T-helper 1 cell (primary cell): ENCODE results near the gene SPCS2.
"Not testable (repeated sequence)": the region's sequence is repeated elsewhere in the genome, so short reads cannot be mapped to it uniquely, and the experiment has no call there.

Experiments
- DNase-seq, 5 donors: peaks; one replicate each; pipeline ENCODE4 v3.0.0-alpha.2; 2012 to 2020

SPCS2 gene

DNA sequence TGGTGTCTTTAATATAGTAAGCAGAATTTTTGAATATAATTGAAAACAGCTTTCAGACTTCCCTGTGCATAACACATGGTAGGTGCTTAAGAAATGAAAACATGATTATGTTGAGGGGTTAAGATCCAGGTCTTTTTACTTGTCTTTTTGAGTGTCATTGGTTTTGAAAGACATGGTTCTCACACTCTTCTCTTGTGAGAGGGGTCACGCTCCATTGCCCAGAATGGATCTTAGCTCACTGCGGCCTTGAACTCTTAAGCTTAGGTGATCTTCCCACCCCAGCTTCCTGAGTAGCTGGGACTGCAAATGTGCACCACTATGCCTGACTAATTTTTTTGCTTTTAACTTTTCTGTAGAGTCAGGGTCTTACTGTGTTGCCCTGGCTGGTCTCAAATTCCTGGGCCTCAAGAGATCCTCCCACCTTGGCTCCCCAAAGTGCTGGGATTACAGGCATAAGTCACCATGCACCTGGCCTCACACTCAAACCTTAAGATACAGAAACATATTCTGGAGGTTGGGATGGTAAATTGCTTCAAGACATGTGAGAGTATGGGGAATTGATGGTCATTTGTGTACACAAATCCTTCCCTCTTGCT, 1.4 kb downstream of the SPCS2 start:
- DNase-seq = no peak

DNA sequence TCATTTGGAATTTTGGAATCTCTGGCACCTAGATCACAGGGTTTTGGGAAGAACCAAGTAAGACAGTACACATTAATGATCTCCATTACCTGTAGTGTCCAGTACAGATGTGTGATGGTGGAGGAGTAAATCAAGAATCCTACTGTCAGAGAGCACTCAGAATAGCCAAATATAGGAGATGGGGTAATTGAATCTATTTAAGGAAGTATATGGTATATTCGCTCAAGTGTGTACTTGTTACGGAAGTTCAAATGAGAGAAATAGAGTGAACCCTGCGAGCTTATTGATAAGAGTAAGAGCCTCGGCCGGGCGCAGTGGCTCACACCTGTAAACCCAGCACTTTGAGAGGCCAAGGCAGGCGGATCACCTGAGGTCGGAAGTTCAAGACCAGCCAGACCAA, 2.2 kb downstream of the SPCS2 start:
- no peak for DNase-seq

DNA sequence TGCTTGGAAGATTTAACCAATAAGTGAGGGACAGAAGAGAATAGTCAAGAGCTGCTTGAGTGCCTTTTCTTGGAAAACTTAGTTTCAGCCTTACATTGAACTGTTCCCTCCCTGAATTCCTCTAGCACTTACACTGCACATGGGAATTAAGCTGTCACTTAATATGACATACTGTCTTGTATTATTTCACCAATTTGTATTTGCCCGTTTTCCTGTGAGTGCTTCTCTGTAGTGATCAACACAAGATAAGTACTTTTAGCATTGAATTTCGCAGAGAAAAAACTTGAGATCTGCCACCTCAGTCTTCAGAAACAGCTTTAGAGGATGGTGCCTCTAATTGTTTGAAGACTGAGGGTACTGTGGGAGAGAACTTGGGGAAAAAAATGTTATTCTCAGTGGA, 3.7 kb downstream of the SPCS2 start:
- DNase-seq = no peak

DNA sequence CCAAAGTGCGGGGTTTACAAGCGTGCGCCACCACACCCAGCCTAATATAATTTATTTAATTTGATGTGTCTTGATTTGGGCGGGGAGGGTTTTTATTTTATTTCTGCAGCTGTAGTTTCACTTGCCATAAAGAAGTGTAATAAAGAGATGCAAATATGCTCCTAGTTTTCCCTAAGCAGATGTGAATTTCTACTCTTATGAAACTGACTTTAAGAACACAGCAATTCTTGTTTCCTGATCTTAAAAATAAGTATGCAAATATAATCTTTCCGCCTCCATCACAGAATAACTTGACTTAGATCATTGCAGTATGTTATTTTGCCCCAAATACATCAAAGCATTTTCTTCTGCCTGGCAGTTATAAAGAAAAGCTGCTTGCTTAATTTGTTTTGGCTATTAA, 4.4 kb downstream of the SPCS2 start:
- DNase-seq = no peak

DNA sequence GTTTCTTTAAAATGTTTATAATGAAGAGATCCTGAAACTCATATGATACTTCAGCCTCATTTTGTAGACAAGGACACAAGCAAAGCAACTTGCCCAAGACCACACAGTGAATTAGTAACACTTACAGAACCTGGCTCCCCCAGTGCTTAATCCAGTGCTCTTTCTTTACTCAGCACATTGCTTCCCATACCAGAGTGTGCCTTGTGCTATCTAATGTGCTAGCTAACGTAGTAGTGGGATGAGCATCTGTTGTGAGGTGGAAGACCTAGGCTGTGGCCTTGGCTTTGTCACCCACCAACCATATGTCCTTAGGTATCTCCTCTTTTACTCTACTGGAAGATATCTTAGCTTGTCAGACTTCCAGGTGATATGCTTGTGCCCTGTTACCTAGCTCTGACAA, 5.1 kb downstream of the SPCS2 start:
- no peak for DNase-seq

DNA sequence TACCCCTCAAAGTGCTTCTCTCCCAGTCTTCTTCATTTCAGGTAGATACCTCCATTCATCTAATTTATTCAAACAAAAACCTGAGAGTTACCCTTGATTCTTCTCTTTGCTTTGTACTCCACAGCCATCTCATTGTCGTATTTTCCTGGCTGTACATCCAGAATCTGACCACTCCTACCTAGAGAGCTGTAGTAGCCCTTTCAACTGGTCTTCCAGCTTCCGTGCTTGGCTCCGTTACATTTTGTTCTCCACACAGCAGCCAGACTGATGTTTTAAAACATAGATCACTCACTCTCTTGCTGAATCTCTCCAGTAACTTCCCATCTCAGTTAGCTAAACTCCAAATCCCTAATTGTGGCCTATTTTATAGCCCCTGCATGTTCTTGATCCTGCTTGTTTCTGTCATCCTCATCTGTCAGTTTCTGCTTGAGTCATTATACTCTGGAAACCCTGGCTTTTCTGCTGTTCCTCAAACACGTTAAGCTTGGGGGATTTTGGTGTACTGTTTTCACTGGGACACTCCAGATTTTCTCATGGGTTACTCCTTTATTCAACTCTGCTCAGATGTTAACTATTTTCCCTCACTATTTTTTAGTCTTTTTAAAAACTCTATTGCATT, 7.4 kb downstream of the SPCS2 start:
- no peak for DNase-seq

DNA sequence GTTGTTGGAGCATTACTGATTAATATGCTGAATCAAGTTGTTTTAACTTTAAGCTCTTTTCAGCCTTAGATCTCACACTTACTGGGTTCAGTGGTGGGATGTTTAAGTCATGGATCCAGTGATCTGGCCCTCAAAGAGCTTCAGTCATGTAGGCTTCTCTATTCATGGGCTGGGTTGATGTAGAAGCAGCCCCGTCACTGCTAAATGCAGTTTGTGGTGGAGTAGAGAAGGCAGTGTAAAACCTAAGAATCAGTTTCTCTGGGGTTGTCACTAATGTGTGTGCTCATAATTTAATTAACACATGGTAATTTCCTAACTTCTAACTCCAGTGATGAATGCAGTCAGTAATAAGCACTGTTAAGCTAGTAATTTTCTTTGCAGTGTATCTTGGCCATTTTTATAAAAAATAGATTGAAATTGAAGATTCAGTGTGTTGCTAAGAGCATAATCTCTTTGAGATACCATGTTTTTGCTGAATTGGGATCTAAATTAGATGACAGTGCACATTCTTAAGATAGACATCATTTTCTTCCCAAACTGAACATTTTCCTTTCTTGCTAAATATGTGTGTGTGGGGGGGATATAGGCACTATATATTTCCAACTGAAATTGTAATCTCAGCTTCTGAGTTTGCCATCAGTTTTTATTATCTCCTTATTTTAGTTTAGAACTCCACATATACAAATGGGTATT, 9.0 kb downstream of the SPCS2 start:
- no peak for DNase-seq

DNA sequence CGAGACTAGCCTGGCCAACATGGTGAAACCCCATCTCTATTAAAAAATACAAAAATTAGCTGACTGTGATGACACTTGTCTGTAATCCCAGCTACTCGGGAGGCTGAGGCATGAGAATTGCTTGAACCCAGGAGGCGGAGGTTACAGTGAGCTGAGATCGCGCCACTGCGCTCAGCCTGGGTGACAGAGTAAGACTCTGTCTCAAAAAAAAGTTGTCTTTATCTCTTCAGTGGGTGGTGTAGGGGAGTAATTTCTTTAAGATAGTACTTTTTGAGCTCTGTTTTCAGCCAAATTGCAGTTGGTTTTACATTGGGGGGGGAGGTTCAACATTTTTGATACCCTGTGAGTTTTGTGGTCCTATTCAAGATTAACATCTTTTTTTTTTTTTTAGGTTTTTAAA, 11.1 kb downstream of the SPCS2 start:
- DNase-seq = not testable (repeated sequence)

DNA sequence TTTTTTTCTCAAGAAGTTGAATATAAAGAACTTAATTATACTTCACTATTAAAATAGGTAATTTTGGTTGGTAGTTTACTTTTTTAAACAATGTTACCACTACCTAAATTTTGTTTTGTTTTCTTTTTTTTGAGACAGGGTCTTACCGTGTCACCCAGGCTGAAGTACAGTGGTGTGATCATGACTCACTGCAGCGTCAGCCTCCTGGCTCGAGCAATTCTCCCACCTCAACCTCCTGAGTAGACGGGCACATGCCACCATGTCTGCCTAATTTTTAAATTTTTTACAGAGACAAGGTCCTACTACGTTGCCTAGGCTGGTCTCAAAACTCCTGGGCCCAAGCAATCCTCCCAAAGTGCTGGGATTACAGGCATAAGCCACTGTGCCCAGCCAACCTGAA, 17.6 kb downstream of the SPCS2 start:
- DNase-seq = no peak

DNA sequence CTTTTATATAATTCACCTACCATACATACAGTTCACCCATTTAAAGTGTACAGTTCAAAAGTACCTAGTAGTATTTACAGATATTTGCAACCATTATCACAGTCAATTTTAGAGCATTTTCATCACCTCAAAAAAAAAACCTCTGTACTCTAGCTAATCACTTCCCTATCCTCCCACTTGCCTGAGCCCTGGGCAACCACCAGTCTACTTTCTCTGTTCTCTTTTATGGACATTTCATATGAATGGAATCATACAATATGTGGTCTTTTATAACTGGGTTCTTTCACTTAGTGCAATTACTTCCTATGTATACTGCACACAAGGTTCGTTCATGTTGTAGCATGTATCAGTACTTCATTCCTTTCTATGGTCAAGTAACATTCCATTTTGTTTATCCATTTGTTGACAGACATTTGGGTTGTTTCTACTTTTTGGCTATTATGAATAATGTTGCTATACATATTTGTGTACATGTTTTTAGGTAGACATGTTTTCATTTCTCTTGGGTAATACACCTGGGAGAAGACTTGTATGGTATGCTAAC, 21.9 kb downstream of the SPCS2 start:
- DNase-seq = no peak

DNA sequence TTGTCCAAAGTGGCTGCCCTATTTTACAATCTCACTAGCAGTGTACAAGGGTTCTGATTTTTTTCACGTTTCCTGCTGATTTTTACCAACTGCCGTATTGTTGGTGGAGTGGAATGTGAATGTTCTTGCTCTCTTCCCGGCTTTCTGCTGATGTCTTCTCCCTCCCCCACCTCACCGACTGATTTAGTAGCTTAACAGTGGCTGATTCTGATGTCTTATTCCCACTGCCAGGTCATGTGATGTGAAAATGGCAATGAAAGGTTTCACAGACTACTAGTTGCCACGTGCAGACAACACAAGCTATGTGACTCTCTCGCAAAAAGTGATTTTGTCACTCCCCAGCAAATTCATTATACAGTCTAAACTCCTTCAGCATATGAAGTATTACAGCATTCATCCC, 22.4 kb downstream of the SPCS2 start:
- no peak for DNase-seq

DNA sequence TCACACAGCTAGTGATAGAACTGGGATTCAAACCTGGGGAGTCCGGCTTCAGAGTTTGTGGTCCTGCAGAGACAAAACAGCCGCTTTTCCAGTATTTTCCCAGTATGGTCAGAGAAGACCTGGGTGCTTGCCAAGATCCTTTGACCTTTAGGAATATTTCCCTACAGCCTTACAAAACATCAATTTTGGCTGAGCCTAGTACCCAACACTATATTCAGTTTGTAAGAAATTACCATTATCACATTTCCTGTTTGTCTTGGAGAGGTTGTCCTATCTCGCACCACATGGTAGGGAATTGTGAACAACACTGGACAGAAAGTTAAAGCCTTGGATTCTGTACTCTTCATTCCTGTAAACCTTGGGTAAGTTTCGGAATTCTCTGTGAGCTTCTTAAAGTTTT, 29.0 kb downstream of the SPCS2 start:
- DNase-seq = no peak

DNA sequence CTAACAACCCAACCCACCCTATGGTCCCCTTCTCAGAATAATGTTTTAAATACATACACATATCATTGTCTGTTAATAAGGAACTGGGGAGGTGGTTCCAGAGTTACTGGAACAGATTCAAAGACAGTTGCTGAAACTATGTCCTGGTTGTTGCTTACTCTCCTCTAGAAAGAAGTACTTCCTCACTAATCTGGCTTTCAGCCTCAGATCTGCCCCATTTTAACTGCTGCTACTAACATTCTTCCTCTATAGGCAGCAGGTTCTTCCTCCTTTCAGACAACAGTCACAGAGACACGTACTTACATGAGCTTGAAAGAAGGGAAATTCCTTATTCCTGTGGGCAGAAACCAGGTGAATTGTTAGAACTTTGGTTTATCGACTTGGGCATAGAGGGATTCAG, 31.6 kb downstream of the SPCS2 start:
- DNase-seq = no peak

DNA sequence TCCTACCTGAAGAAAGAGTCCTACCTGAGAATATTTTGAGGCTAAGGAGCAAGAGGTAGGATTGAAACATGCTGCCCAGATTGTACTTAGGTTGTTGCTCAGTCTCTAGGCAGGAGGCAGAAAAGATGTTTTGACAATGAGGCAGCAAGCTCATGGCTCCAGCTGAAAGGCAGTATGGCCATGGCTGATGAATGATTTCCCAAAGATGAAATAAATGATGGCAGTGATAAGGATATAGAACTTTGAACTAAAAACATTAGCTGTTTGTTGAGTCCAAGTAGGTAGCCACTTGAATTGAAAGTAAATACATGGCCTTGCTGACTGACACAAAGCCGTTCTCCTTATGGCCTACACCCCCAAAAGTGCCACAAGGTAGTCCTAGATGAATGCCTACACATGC, 32.8 kb downstream of the SPCS2 start:
- DNase-seq = no peak

DNA sequence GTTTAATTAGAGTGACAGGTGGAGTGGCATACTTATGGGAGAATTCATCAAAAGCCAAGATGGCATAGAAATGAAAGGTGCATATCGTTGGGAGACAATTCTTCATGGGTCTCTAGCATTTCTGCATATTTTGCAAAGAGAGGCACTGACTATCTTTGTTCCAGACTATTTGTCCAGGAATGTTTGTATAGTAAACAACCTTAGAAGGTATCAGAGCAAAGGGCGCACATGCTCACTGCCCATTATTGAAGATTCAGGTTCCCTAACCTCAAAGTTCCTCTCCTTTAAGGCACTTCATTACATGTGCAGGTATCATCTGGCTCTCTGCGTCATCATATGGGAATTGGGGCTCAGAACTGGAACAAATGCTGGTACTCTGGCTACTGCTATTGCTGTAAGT, 35.0 kb downstream of the SPCS2 start:
- DNase-seq = no peak

DNA sequence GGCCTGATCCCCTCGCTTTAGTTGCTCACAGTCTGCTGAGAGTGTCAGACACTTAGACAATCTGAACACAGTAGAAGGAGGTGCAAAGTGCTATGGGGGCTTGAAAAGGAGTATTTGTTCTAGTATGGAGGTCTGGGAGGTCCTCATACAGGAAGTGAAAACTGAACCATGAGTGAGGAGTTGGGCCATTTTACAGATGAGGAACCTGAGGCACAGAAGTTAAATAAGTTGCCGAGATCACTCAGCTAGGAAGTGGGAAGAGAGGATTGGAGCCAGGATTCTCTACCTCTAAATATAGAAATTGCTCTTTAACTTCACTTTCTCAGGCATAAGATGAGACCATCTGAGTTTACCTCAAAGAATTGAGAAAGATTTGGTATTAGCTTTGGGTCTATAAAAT, 35.7 kb downstream of the SPCS2 start:
- DNase-seq = no peak

DNA sequence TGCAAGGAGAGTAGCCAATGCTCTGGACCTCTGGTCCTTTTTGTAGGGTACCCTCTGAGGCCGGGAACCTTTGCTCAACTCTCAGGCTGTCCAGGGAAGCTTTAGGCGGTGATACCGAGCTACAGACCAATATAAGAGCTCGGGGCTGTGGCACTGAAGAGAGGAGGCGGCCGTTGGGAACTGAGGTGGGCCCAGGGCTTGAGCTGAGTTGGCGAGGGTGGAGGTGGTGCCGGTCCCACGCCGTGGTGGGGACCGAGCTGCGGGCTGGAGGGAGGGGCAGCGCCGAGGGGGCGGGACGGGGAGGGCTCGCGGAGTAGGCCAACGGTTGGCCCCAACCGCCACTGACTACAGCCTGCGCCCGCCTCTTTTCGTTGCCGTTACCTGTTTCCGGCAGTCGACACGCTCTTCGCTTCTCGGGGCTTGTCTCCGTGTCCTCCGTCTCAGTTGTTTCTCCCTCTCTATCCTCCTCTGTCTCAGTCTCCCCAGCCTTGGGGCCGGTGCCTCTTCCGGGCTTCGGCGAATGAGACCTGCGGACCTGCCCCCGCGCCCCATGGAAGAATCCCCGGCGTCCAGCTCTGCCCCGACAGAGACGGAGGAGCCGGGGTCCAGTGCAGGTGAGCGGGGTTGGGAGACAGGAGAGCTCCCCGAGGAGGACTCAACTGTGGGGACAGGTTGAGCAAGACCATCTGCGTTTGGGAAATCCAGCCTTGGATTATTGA, 39.6 kb downstream of the SPCS2 start, which contains the start of gene NEU3:
NEU3 (plus strand) TSS at position 393 of the 719 bp plus-strand sequence; CDS start at position 521, 128 bp downstream.
- peak; percentile 62 to 91 (median 78) for DNase-seq

DNA sequence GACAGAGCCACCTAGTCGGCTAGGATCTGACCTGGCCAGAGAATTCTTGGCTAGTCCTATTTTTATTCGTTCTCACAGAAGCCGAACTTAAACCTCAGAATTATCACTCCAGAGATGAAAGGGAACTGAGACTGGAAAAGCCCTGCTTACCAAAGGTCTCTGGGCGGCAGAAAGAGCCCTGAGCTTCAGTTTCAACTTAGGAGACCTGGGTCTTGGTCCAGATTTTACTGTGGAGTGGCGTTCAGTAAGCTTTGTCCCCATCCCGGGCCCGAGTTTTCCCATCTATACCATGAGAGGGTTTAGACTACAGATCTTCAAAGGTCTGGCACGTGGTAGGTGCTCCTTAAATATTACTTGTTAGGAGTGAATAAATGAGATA, 40.2 kb downstream of the SPCS2 start:
- peak in 1 of 5 donors; percentile 1 for DNase-seq

DNA sequence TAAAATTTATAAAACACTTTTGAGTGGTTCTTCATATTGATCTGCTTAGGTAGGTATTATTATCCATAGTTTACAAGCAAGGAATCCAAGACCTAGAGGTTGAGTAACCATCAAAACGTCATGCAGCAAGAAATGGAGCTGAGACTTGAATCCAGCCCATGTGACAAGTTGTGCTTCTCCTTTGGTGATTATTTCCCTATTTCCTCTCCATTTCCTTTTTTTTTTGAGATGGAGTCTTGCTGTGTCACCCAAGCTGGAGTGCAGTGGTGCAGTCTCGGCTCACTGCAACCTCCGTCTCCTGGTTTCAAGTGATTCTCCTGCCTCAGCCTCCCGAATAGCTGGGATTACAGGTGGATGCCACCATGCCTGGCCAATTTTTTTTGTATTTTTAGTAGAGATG, 41.1 kb downstream of the SPCS2 start:
- not testable (repeated sequence) for DNase-seq

DNA sequence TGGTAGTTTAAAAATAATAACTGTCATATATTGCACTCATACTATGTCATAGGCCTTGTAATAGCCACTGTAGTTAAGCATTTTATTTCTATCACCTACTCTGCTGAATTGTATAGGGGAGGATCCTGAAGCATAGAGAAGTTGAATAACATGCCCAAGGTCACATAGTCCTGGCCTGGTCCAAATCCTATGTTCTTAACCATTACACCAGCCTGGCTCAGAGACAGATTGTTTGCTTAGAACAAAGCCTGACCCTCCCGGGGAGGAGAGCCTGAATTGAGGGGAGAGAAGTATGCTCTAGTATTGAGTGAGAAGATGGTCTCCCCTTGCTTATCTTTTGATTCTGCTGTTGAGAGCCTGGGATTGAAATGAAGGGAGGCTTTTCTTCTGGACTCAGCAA, 41.9 kb downstream of the SPCS2 start:
- no peak for DNase-seq

DNA sequence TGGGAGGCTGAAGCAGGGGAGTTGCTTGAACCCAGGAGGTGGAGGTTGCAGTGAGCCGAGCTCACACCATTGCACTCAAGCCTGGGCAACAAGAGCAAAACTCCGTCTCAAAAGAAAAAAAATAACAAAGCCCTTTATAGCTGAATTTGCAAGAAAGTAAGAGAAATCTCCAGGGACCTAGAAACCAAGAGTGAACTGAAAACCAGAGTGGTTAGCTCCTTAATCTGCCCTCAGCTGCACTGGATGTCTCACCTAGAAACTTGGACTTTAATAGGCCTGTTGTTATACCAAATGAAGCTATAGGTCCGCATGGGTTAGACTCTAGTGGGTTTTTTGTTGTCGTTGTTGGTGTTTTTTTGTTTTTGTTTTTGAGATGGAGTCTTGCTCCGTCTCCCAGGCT, 43.8 kb downstream of the SPCS2 start:
- DNase-seq = no peak

DNA sequence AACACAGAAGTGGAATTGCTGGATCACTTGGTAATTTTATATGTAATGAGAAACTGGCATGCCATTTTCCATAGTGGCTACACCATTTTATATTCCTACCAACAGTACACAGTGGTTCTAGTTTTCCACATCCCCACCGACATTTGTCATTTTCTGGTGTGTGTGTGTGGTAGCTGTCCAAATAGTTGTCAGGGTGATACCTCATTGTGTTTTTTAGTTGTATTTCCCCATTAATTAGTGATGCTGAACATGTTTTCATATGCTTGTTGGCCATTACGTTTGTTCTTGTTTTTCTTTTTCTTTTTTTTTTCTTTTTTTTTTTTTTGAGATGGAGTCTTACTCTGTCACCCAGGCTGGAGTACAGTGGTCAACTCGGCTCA, 51.9 kb downstream of the SPCS2 start:
- DNase-seq = no peak

DNA sequence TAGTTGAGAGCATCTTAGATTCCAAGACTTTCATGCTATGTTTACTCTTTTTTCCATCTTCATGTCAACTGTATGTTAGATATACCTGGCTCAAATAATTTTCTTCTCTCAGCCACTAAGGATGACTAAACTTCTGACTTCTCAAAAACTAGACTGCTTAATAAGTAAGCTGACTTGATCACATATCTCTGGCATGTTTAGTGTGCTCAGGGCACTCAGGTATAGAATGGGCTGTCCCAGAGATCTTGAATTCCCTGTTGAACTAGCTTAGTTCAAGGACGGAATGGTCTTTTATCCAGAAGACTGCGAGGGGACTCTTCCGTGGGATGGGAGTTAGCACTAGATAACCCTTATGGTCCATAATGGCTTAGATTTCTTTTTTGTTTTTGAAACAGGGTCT, 52.6 kb downstream of the SPCS2 start:
- DNase-seq = no peak

DNA sequence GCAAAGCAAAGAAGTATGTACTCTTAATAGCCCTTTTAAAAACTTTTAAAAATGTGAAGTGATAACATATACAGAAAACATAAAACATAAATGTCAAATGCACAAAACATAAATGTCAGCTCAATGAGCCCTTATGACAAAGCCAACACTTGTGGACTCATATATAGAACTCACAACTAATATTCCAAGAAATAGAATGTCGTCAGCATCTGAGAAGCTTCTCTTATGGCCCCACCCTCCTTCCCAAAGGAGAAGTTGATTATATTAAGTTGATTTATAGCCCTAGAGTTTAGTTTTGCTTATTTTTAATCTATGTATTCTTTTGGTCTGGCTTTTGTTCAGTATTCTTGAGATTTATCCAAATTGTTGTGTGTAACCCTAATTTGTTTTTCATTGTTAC, 53.5 kb downstream of the SPCS2 start:
- no peak for DNase-seq
